ENCODE results near the gene LPIN2. TPM values are rescaled to one million over a fixed set of nuclear protein-coding genes. Genes with fewer than 3 reads are reported as not detected.

LPIN2 gene
- total and polyA plus RNA-seq, 2 of the 13 experiments (the other 11 are each of a cell fraction or from before 2014, with no cell fraction given): 46.0 to 119 TPM

- TF ChIP-seq, protein P1, sequence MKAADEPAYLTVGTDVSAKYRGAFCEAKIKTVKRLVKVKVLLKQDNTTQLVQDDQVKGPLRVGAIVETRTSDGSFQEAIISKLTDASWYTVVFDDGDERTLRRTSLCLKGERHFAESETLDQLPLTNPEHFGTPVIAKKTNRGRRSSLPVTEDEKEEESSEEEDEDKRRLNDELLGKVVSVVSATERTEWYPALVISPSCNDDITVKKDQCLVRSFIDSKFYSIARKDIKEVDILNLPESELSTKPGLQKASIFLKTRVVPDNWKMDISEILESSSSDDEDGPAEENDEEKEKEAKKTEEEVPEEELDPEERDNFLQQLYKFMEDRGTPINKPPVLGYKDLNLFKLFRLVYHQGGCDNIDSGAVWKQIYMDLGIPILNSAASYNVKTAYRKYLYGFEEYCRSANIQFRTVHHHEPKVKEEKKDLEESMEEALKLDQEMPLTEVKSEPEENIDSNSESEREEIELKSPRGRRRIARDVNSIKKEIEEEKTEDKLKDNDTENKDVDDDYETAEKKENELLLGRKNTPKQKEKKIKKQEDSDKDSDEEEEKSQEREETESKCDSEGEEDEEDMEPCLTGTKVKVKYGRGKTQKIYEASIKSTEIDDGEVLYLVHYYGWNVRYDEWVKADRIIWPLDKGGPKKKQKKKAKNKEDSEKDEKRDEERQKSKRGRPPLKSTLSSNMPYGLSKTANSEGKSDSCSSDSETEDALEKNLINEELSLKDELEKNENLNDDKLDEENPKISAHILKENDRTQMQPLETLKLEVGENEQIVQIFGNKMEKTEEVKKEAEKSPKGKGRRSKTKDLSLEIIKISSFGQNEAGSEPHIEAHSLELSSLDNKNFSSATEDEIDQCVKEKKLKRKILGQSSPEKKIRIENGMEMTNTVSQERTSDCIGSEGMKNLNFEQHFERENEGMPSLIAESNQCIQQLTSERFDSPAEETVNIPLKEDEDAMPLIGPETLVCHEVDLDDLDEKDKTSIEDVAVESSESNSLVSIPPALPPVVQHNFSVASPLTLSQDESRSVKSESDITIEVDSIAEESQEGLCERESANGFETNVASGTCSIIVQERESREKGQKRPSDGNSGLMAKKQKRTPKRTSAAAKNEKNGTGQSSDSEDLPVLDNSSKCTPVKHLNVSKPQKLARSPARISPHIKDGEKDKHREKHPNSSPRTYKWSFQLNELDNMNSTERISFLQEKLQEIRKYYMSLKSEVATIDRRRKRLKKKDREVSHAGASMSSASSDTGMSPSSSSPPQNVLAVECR (CRISPR knock-in tag; IDR thresholded peaks at IDR 0.05; ENCODE audit: borderline replicate concordance): peak; percentile 32; the same call in 1 of the 2 replicates
- no peak for TF ChIP-seq ZNF383 (CRISPR knock-in tag; IDR thresholded peaks at IDR 0.05; ENCODE audit: borderline replicate concordance)
- no peak for TF ChIP-seq ZNF326 (CRISPR knock-in tag; IDR thresholded peaks at IDR 0.05; ENCODE audit: borderline replicate concordance)
- no peak; the same call in 1 of the 2 replicates for TF ChIP-seq GFI1 (CRISPR knock-in tag; IDR thresholded peaks at IDR 0.05; ENCODE audit: borderline replicate concordance)
- TF ChIP-seq CREM (IDR thresholded peaks at IDR 0.05): no peak
- TF ChIP-seq CREM (CRISPR knock-in tag; IDR thresholded peaks at IDR 0.05): no peak
- no peak for TF ChIP-seq FOXA1 (IDR thresholded peaks at IDR 0.05)
- TF ChIP-seq FOXA1 (CRISPR knock-in tag; IDR thresholded peaks at IDR 0.05): no peak
- TF ChIP-seq ZNF687 (CRISPR knock-in tag; IDR thresholded peaks at IDR 0.05): peak; percentile 77
- 0 out of 2 replicates have a peak, but pooled peaks have one; percentile 1 for TF ChIP-seq ZSCAN29 (CRISPR knock-in tag; conservative IDR thresholded peaks at IDR 0.05)
- TF ChIP-seq ATF6 (CRISPR knock-in tag; conservative IDR thresholded peaks at IDR 0.05): no peak
- TF ChIP-seq, protein P2, sequence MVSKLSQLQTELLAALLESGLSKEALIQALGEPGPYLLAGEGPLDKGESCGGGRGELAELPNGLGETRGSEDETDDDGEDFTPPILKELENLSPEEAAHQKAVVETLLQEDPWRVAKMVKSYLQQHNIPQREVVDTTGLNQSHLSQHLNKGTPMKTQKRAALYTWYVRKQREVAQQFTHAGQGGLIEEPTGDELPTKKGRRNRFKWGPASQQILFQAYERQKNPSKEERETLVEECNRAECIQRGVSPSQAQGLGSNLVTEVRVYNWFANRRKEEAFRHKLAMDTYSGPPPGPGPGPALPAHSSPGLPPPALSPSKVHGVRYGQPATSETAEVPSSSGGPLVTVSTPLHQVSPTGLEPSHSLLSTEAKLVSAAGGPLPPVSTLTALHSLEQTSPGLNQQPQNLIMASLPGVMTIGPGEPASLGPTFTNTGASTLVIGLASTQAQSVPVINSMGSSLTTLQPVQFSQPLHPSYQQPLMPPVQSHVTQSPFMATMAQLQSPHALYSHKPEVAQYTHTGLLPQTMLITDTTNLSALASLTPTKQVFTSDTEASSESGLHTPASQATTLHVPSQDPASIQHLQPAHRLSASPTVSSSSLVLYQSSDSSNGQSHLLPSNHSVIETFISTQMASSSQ (IDR thresholded peaks at IDR 0.05; ENCODE audit: low read depth): no peak
- TF ChIP-seq, protein P2 (CRISPR knock-in tag; IDR thresholded peaks at IDR 0.05; ENCODE audit: borderline replicate concordance): no peak
Measured at GRCh38 chr18:3013024-3013804, at the start of gene LPIN2 (continued).

Measured in HepG2 (cell line).